Retinal pigment epithelial cell (primary cell): ENCODE results near the gene PGAP6.
"Not testable (repeated sequence)": the region's sequence is repeated elsewhere in the genome, so short reads cannot be mapped to it uniquely, and the experiment has no call there.

Source experiments
- DNase-seq: peaks from one replicate; pipeline ENCODE4 v3.0.0-alpha.2; 2010; ENCODE audit warnings: low read depth
- H3K4me3 ChIP-seq: 2 replicates; pipeline ENCODE4 v1.5.1; 2011; ENCODE audit warnings: mild to moderate bottlenecking, low read length, control low read depth, moderate library complexity
- TF ChIP-seq, protein P1 (sequence below): conservative IDR thresholded peaks from 2 replicates; pipeline ENCODE4 v1.5.1; 2011; ENCODE audit warnings: low read depth, low read length, control low read depth, inconsistent platforms

Gene PGAP6

DNA sequence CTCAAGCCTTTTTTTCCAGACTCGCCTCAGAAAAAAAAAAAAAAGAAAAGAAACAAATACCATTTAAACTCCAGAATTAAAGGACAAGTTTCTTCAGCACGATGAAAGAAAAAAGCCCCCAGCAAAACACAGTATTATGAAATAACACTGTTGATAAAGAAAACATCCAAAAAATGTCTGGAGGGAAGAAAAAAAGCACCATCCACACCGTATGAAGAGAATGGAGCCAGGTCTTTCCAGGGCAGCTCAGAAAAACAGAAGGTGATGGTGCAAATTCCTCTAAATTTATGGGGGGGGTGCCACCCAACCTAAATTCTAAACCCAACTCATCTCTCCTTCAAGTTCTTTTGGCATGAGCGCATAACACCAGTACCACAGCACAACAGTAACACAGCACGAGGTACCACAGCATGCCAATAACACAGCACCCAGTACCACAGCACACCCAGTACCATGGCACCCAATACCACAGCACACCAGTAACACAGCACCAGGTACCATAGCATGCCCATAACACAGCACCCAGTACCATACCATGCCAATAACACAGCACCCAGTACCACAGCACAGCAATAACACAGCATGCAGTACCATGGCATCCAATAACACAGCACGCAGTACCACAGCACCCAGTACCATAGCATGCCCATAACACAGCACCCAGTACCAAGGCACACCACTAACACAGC, 48.2 kb downstream of the PGAP6 start:
- no peak for DNase-seq
- H3K4me3 ChIP-seq, result no peak overlapping the region
- TF ChIP-seq, protein P1, sequence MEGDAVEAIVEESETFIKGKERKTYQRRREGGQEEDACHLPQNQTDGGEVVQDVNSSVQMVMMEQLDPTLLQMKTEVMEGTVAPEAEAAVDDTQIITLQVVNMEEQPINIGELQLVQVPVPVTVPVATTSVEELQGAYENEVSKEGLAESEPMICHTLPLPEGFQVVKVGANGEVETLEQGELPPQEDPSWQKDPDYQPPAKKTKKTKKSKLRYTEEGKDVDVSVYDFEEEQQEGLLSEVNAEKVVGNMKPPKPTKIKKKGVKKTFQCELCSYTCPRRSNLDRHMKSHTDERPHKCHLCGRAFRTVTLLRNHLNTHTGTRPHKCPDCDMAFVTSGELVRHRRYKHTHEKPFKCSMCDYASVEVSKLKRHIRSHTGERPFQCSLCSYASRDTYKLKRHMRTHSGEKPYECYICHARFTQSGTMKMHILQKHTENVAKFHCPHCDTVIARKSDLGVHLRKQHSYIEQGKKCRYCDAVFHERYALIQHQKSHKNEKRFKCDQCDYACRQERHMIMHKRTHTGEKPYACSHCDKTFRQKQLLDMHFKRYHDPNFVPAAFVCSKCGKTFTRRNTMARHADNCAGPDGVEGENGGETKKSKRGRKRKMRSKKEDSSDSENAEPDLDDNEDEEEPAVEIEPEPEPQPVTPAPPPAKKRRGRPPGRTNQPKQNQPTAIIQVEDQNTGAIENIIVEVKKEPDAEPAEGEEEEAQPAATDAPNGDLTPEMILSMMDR, result no peak

DNA sequence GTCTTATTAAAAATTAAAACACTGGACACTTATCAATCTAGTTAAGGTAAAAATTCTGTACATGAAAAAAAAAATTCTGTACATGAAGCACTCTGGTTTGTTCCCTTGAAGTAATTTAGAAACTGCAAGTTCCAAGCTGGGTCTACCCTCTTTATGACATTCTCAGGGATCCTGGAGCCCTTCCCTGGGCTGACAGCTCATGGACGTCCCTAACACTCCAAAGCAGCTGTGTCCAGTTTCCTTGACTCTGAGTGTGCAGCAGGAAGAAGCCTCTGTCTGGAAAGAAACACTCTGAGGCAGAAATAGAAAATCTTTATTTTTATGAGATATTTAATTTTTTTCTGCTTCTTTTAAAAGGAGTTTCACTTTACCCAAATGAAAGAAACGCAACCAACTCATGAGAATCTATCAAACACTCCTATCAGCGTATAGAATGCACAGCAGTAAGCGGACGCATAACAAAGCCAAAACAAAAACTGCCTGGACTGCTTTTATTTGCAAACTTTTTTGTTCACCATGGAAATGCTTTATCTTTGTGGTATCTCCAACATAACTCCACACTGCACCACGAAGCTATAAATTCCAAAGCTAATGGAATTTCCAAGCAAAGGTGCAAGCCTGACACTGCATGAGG, 50.5 kb downstream of the PGAP6 start:
- H3K4me3 ChIP-seq, DNase-seq: not testable (repeated sequence)

DNA sequence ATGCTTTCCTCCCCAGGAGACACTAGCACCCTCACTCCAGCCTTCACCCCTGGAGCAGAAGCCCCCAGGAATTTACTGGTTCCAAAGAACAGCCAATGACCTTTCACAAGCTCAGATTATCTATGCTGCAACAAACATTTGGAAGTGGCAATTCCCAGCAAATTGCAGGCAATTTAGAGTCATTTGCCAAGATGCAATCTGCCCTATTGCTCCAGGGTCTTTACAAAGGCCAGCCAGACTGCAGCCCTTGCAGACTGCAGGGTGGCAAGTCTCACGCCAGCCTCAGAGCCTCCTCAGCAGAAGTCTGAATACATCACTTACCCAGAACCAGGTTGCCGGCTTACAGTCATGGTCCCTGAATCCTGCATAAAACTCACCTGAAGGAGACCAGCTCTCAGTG, 51.0 kb downstream of the PGAP6 start:
- TF ChIP-seq, protein P1, result no peak
- DNase-seq, result no peak
- H3K4me3 ChIP-seq, result no peak overlapping the region

DNA sequence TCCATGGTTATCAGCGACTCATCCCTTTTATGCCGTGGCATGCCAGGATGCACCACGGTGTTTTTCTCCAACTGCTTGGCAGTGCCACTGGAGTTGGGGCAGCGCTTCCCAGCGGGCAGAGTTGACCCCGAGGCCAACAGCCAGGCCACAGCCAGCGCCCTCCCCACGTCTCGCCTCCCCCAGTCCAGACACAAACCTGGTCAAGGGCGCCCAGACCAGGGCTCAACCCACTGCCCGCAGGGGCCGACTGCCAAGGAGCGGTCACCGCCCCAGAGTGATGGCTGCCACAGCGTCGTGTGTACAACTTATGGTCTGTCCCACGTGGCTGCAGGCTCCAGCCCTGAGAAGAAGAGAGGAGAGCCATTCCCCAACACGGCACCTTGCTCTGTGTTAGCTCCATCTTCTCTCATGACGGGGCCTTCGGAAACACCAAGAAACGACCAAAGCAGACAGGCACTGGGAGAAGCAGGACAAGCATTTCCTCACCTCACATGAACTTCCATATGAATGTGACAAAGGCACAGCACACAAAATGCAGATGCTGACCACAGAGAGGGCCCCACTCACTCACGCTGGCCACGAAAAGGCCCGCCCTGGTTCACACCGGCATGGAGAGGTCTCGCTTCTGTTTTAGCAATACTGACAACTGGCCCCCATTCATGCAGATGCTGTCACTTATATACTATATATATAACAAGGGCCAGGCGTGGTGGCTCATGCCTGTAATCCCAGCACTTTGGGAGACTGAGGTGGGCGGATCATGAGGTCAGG, 56.2 kb downstream of the PGAP6 start:
- TF ChIP-seq, protein P1, result no peak

DNA sequence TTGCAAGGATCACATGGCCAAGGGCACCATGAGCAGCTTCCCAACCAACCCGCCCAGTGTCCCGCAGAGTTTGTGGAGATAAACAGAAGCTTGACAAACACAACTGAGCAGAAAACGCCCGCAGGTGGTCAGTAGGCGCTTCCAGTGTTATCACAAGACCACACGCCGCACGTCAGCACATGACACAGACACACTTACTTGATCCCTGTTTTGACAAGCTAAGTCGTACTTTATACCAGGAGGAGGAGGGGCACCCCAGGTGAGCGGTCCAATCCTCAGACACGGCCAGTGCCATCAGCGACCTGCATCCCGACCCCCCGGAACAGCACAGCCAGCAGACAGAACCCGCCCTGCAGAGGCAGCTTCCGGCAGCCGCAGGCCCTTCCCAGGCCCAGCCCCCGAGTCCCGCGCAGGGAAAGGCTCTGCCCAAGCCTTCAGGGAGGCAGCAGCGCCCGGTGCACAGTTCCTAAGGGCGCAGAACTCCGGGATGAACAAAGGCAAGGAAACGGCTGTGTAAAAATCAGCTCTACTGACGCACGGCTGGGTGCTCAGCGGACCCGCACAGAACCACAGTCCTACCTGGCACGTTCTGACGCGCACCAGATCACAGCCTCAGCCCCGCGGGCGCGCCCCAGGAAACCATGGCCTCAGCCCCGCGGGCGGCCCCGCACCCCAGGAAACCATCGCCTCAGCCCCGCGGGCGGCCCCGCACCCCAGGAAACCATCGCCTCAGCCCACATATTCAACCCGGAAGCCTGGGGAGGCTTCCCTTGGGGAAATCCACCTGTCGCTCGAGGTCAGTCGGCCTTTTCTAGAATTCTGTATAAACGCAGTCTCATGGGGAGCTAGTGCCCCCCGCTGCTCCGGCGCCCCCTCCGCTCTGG, 57.1 kb downstream of the PGAP6 start:
- DNase-seq, result no peak
- H3K4me3 ChIP-seq, result no peak overlapping the region
- TF ChIP-seq, protein P1, result no peak

More for the DNA sequence above, 56.2 kb downstream of the PGAP6 start:
- H3K4me3 ChIP-seq, result no peak overlapping the region
- no peak for DNase-seq

DNA sequence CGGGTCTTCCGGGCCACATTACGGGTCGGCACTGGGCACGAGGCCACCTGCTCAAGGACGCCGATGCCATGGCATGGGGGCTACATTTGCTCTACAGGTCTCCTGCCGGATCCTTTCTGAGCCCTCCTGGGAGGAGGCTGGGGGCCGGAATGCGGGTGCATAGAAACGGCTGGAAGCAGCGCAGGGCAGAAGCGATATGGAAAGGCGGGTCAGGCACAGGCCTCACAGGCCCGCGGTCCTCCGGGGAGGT, 57.7 kb downstream of the PGAP6 start:
- TF ChIP-seq, protein P1, result no peak
- H3K4me3 ChIP-seq, result no peak overlapping the region
- DNase-seq, result no peak
